HepG2 (cell line): ENCODE results near the gene RPS25. TPM values are rescaled to one million over a fixed set of nuclear protein-coding genes. Genes with fewer than 3 reads are reported as not detected.

ENCODE experiments used
- ARNT ChIP-seq: fragments of 450-650 bp; IDR thresholded peaks from 2 replicates; pipeline ENCODE4 v1.6.1; 2017
- CCAR2 ChIP-seq: fragments of 200-400 bp; formaldehyde crosslinking; optimal IDR thresholded peaks from 2 replicates; pipeline ENCODE3; 2018; ENCODE audit warnings: low read depth, mild to moderate bottlenecking, low read length, moderate library complexity
- HNRNPK ChIP-seq: fragments of 200-400 bp; formaldehyde crosslinking; IDR thresholded peaks from 2 replicates; pipeline ENCODE4 v1.6.1; 2018; ENCODE audit warnings: low read length, low read depth, moderate library complexity, mild to moderate bottlenecking; ENCODE audit not compliant: poor library complexity, severe bottlenecking
- NFYB ChIP-seq: sonication (generic); formaldehyde crosslinking; IDR thresholded peaks from 2 replicates; pipeline ENCODE4 v1.4.0; 2020; ENCODE audit warnings: missing genetic modification reagents
- PAWR ChIP-seq: sonication (generic); formaldehyde crosslinking; IDR thresholded peaks from 2 replicates; pipeline ENCODE4 v1.4.0; 2020; ENCODE audit warnings: missing genetic modification reagents, mild to moderate bottlenecking, borderline replicate concordance
- PITX1 ChIP-seq: sonication (generic); formaldehyde crosslinking; IDR thresholded peaks from 2 replicates; pipeline ENCODE4 v1.5.1; 2020; ENCODE audit warnings: mild to moderate bottlenecking, missing genetic modification reagents
- RFX5 ChIP-seq: IDR thresholded peaks from 2 replicates; pipeline ENCODE4 v1.6.1; 2011; ENCODE audit warnings: low read depth, low read length, improper control_type of control experiment
- RNF219 ChIP-seq: sonication (generic); formaldehyde crosslinking; IDR thresholded peaks from 2 replicates; pipeline ENCODE4 v1.5.0; 2020; ENCODE audit warnings: mild to moderate bottlenecking, missing genetic modification reagents
- SKIL ChIP-seq: sonication (generic); formaldehyde crosslinking; IDR thresholded peaks from 2 replicates; pipeline ENCODE4 v1.8.0; 2022; ENCODE audit warnings: missing genetic modification reagents, mild to moderate bottlenecking, moderate library complexity, borderline replicate concordance
- SOX6 ChIP-seq, 2 experiments: fragments of 450-650 bp in 1 of 2; sonication (generic) in 1 of 2; formaldehyde crosslinking in 1 of 2; IDR thresholded peaks; 2 replicates each; pipeline versions ENCODE4 v1.4.0 to v1.6.1; 2017 to 2020; ENCODE audit warnings: antibody characterized with exemption in 1 of 2, mild to moderate bottlenecking in 1 of 2, missing genetic modification reagents in 1 of 2
- TBX2 ChIP-seq: sonication (generic); formaldehyde crosslinking; IDR thresholded peaks from 2 replicates; pipeline ENCODE4 v1.5.0; 2020; ENCODE audit warnings: missing genetic modification reagents, mild to moderate bottlenecking, borderline replicate concordance
- TCF12 ChIP-seq, 2 experiments: fragments of 450-650 bp in 1 of 2; sonication (generic) in 1 of 2; formaldehyde crosslinking in 1 of 2; IDR thresholded peaks; 2 replicates each; pipeline versions ENCODE4 v1.6.1 to v1.8.0; 2017 to 2022; ENCODE audit warnings: antibody characterized with exemption in 1 of 2, mild to moderate bottlenecking in 1 of 2, missing genetic modification reagents in 1 of 2, moderate library complexity in 1 of 2
- YEATS4 ChIP-seq: sonication (generic); formaldehyde crosslinking; IDR thresholded peaks from 2 replicates; pipeline ENCODE4 v1.4.0; 2020; ENCODE audit warnings: missing genetic modification reagents, borderline replicate concordance
- ZFP1 ChIP-seq: IDR thresholded peaks from 2 replicates; pipeline ENCODE4 v1.6.1; 2016
- ZIK1 ChIP-seq: sonication (generic); formaldehyde crosslinking; IDR thresholded peaks from 2 replicates; pipeline ENCODE4 v1.5.0; 2020; ENCODE audit warnings: mild to moderate bottlenecking, low read depth, missing genetic modification reagents, borderline replicate concordance
- ZNF251 ChIP-seq: sonication (generic); formaldehyde crosslinking; IDR thresholded peaks from 2 replicates; pipeline ENCODE4 v1.9.0; 2021; ENCODE audit warnings: mild to moderate bottlenecking, missing genetic modification reagents
- ZNF329 ChIP-seq: sonication (generic); formaldehyde crosslinking; IDR thresholded peaks from 2 replicates; pipeline ENCODE4 v1.9.0; 2021; ENCODE audit warnings: low read depth, mild to moderate bottlenecking, missing genetic modification reagents
- ZNF367 ChIP-seq: sonication (generic); formaldehyde crosslinking; IDR thresholded peaks from 2 replicates; pipeline ENCODE4 v1.4.0; 2020; ENCODE audit warnings: missing genetic modification reagents, borderline replicate concordance
- ZNF414 ChIP-seq: sonication (generic); formaldehyde crosslinking; IDR thresholded peaks from 2 replicates; pipeline ENCODE4 v1.5.0; 2020; ENCODE audit warnings: missing genetic modification reagents
- ZNF430 ChIP-seq: sonication (generic); formaldehyde crosslinking; IDR thresholded peaks from 2 replicates; pipeline ENCODE4 v1.9.0; 2021; ENCODE audit warnings: mild to moderate bottlenecking, missing genetic modification reagents
- ZNF615 ChIP-seq: sonication (generic); formaldehyde crosslinking; IDR thresholded peaks from 2 replicates; pipeline ENCODE4 v1.5.0; 2020; ENCODE audit warnings: mild to moderate bottlenecking, missing genetic modification reagents, borderline replicate concordance
- ZNF691 ChIP-seq: sonication (generic); formaldehyde crosslinking; IDR thresholded peaks from 2 replicates; pipeline ENCODE4 v1.4.0; 2020; ENCODE audit warnings: missing genetic modification reagents, low read depth, mild to moderate bottlenecking, borderline replicate concordance
- ZZZ3 ChIP-seq: sonication (generic); formaldehyde crosslinking; IDR thresholded peaks from 2 replicates; pipeline ENCODE4 v1.4.0; 2020; ENCODE audit warnings: missing genetic modification reagents, mild to moderate bottlenecking, borderline replicate concordance
- polyA plus RNA-seq, 8 experiments: library from polyadenylated mRNA; depleted of rRNA in 3 of 8; stranded (reverse) in 7 of 8; unstranded in 1 of 8; fragments of >200 nt; fragmentation: Illumina TruSeq in 4 of 8; extraction: Trizol in 4 of 8; gene quantifications; 2 replicates each; pipeline versions ENCODE4 v1.2.1 to v1.2.3, GENCODE V29; 2011 to 2016; ENCODE audit warnings: low read depth in 4 of 8, missing spikeins in 1 of 8, mixed read lengths in 1 of 8; ENCODE audit not compliant: insufficient read depth in 1 of 8
- total RNA-seq, 5 experiments: library from RNA; depleted of rRNA; stranded (reverse); fragments of >200 nt; fragmentation: Illumina TruSeq; extraction: Trizol; gene quantifications; 2 replicates each; pipeline ENCODE4 v1.2.3, GENCODE V29; 2016; ENCODE audit warnings: low read depth in 1 of 5

The RPS25 gene
- total and polyA plus RNA-seq, 2 of the 13 experiments (the other 11 are each of a cell fraction or from before 2014, with no cell fraction given): 839 to 1,415 TPM

GRCh38 chr11:118998388-118998717 is 19.8 kb downstream of the RPS25 start (continued):
- no peak for TF ChIP-seq RFX5
- no peak for TF ChIP-seq SOX6 (IDR thresholded peaks at IDR 0.05)
- no peak for TF ChIP-seq SOX6 (CRISPR knock-in tag; IDR thresholded peaks at IDR 0.05)
- no peak for TF ChIP-seq ZNF615 (CRISPR knock-in tag)
- TF ChIP-seq ZZZ3 (CRISPR knock-in tag): 0 out of 2 replicates have a peak, but pooled peaks have one; percentile 34
- TF ChIP-seq SKIL (CRISPR knock-in tag): no peak
- TF ChIP-seq YEATS4 (CRISPR knock-in tag): 0 out of 2 replicates have a peak, but pooled peaks have one; percentile 0
- TF ChIP-seq ZNF367 (CRISPR knock-in tag): no peak
- TF ChIP-seq ARNT: no peak
- TF ChIP-seq TCF12 (IDR thresholded peaks at IDR 0.05): no peak
- TF ChIP-seq TCF12 (CRISPR knock-in tag; IDR thresholded peaks at IDR 0.05): no peak
- peak; percentile 16 for TF ChIP-seq HNRNPK
- TF ChIP-seq ZNF691 (CRISPR knock-in tag): peak; percentile 25; the same call in 1 of the 2 replicates
- TF ChIP-seq PITX1 (CRISPR knock-in tag): peak; percentile 5; the same call in 1 of the 2 replicates
- TF ChIP-seq CCAR2: no peak
- 0 out of 2 replicates have a peak, but pooled peaks have one; percentile 2 for TF ChIP-seq ZNF414
- TF ChIP-seq ZIK1: no peak
- TF ChIP-seq TBX2 (CRISPR knock-in tag): peak; percentile 3; the same call in 1 of the 2 replicates
- no peak for TF ChIP-seq RNF219
- TF ChIP-seq ZFP1 (CRISPR knock-in tag): no peak
- no peak for TF ChIP-seq ZNF430
- TF ChIP-seq ZNF251 (CRISPR knock-in tag): 0 out of 2 replicates have a peak, but pooled peaks have one; percentile 55
- no peak for TF ChIP-seq ZNF329 (CRISPR knock-in tag)
- TF ChIP-seq NFYB (CRISPR knock-in tag): no peak
- TF ChIP-seq PAWR (CRISPR knock-in tag): 0 out of 2 replicates have a peak, but pooled peaks have one; percentile 55
